ENCODE results near the gene IZUMO1. TPM values are rescaled to one million over a fixed set of nuclear protein-coding genes. Genes with fewer than 3 reads are reported as not detected.
"Not testable (repeated sequence)": the region's sequence is repeated elsewhere in the genome, so short reads cannot be mapped to it uniquely, and the experiment has no call there.

The IZUMO1 gene
- total RNA-seq (2012; rRNA removed): not detected in 2 replicates

- Histone ChIP-seq H3K4me2 (ENCODE audit: low read length) (peak within 1 kb of the TSS; percentile 83), H3K9me3 (replicated peaks; ENCODE audit: low read length) (no peaks in the 10 kb centered on the region), H3K4me3 (ENCODE audit: low read length) (peak within 1 kb of the TSS; percentile 77), H3K9ac (ENCODE audit: low read depth, low read length) (peak within 1 kb of the TSS; percentile 75), H3K36me3 (ENCODE audit: insufficient read depth, low read length) (no peaks in the 10 kb centered on the region), H3K27me3 (ENCODE audit: control insufficient read depth, insufficient read depth, low read length) (peaks cover 17% of the 10 kb centered on the region), H3K4me1 (ENCODE audit: control insufficient read depth, insufficient read depth, low read length) (peaks cover 2% of the 10 kb centered on the region)
Measured at GRCh38 chr19:48746738-48747575, at the start of gene IZUMO1. IZUMO1 (minus strand) TSS chr19:48746909; CDS start chr19:48745859, 1,050 bp downstream.

- no peaks in the 10 kb centered on the region for H3K9me3 ChIP-seq (replicated peaks; ENCODE audit: low read length)
- no peak overlapping the region for H3K4me3 ChIP-seq (ENCODE audit: low read length)
- H3K9ac ChIP-seq (ENCODE audit: low read depth, low read length): no peak overlapping the region
- no peaks in the 10 kb centered on the region for H3K27me3 ChIP-seq (ENCODE audit: control insufficient read depth, insufficient read depth, low read length)
- no peak overlapping the region for H3K4me2 ChIP-seq (ENCODE audit: low read length)
- peaks cover 15% of the 10 kb centered on the region for H3K4me1 ChIP-seq (ENCODE audit: control insufficient read depth, insufficient read depth, low read length)
- H3K36me3 ChIP-seq (ENCODE audit: insufficient read depth, low read length): peaks cover 4% of the 10 kb centered on the region
Measured at GRCh38 chr19:48795685-48796070, 49.0 kb upstream of the IZUMO1 start.

DNA sequence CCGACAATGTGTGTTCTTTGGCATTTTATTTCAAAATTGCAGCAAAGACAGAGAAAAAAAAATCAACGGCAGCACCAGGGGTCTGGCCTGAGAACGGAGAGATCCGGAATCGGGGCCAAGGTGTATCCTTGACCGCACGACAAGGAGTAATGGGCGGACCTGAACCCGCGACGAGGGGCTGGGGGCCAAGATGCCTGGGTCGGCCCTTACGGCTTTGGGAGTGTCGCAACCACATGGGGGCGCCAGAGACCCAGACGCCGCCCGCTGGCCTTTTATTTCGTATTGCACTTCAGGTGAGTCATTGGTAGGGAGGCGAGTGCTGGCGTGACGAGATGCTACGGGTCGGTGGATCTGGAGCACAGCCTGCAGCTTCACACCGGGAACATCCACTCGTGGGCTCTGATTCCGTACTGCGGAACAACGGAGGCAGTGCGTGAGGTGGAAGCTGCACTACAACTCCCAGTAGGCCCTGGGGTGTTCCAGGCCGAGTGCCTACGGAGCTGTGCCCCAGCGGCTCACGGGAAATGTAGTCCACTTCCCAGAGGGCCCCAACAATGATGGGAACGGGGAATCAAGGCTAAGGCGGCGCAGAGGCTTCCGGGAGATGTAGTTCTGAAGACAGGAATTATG, 48.5 kb upstream of the IZUMO1 start:
- Histone ChIP-seq H3K9ac (ENCODE audit: low read depth, low read length) (peak overlapping the region; percentile 83), H3K4me3 (ENCODE audit: low read length) (peak overlapping the region; percentile 72), H3K36me3 (ENCODE audit: insufficient read depth, low read length) (peaks cover 4% of the 10 kb centered on the region), H3K4me2 (ENCODE audit: low read length) (peak overlapping the region; percentile 83), H3K27me3 (ENCODE audit: control insufficient read depth, insufficient read depth, low read length) (no peaks in the 10 kb centered on the region), H3K4me1 (ENCODE audit: control insufficient read depth, insufficient read depth, low read length) (peaks cover 15% of the 10 kb centered on the region), H3K9me3 (replicated peaks; ENCODE audit: low read length) (no peaks in the 10 kb centered on the region)

DNA sequence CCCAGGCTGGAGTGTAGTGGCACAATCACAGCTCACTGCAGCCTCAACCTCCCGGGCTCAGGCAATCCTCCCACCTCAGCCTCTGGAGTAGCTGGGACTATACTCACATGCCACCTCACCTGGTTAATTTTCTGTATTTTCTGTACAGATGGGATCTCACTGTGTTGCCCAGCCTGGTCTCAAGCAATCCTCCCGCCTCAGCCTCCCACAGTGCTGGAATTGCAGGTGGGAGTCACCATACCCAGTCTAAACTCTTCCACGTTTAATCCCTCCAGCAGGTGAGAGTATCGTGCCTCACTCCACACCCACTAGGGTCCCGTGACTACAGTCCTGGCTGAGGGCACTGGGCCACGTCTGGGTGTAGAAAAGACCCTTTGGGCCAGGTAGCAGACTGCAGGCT, 47.6 kb upstream of the IZUMO1 start:
- Histone ChIP-seq H3K9me3 (replicated peaks; ENCODE audit: low read length) (no peaks in the 10 kb centered on the region), H3K4me1 (ENCODE audit: control insufficient read depth, insufficient read depth, low read length) (peaks cover 12% of the 10 kb centered on the region), H3K27me3 (ENCODE audit: control insufficient read depth, insufficient read depth, low read length) (no peaks in the 10 kb centered on the region), H3K36me3 (ENCODE audit: insufficient read depth, low read length) (peaks cover 4% of the 10 kb centered on the region), H3K4me2 (ENCODE audit: low read length) (peak overlapping the region; percentile 83), H3K4me3 (ENCODE audit: low read length) (peak overlapping the region; percentile 72), H3K9ac (ENCODE audit: low read depth, low read length) (peak overlapping the region; percentile 83)

GRCh38 chr19:48793271-48793670, 46.6 kb upstream of the IZUMO1 start:
- Histone ChIP-seq H3K9ac (ENCODE audit: low read depth, low read length) (no peak overlapping the region), H3K4me3 (ENCODE audit: low read length) (no peak overlapping the region), H3K9me3 (replicated peaks; ENCODE audit: low read length) (no peaks in the 10 kb centered on the region), H3K4me2 (ENCODE audit: low read length) (no peak overlapping the region), H3K36me3 (ENCODE audit: insufficient read depth, low read length) (no peaks in the 10 kb centered on the region), H3K4me1 (ENCODE audit: control insufficient read depth, insufficient read depth, low read length) (peaks cover 7% of the 10 kb centered on the region), H3K27me3 (ENCODE audit: control insufficient read depth, insufficient read depth, low read length) (no peaks in the 10 kb centered on the region)

GRCh38 chr19:48787331-48787730, 40.6 kb upstream of the IZUMO1 start:
- H3K9ac ChIP-seq (ENCODE audit: low read depth, low read length); H3K4me3 ChIP-seq (ENCODE audit: low read length); H3K4me1 ChIP-seq (ENCODE audit: control insufficient read depth, insufficient read depth, low read length); H3K4me2 ChIP-seq (ENCODE audit: low read length); H3K9me3 ChIP-seq (replicated peaks; ENCODE audit: low read length); H3K36me3 ChIP-seq (ENCODE audit: insufficient read depth, low read length): not testable (repeated sequence)
- H3K27me3 ChIP-seq (ENCODE audit: control insufficient read depth, insufficient read depth, low read length): peaks cover 10% of the 10 kb centered on the region

- H3K4me3 ChIP-seq (ENCODE audit: low read length); H3K36me3 ChIP-seq (ENCODE audit: insufficient read depth, low read length); H3K4me2 ChIP-seq (ENCODE audit: low read length); H3K9me3 ChIP-seq (replicated peaks; ENCODE audit: low read length); H3K9ac ChIP-seq (ENCODE audit: low read depth, low read length); H3K4me1 ChIP-seq (ENCODE audit: control insufficient read depth, insufficient read depth, low read length): not testable (repeated sequence)
- peaks cover 10% of the 10 kb centered on the region for H3K27me3 ChIP-seq (ENCODE audit: control insufficient read depth, insufficient read depth, low read length)
Measured at GRCh38 chr19:48786422-48786821, 39.7 kb upstream of the IZUMO1 start.

GRCh38 chr19:48784527-48784926, 37.8 kb upstream of the IZUMO1 start:
- peaks cover 10% of the 10 kb centered on the region for H3K27me3 ChIP-seq (ENCODE audit: control insufficient read depth, insufficient read depth, low read length)
- H3K9me3 ChIP-seq (replicated peaks; ENCODE audit: low read length): no peaks in the 10 kb centered on the region
- H3K4me2 ChIP-seq (ENCODE audit: low read length): no peak overlapping the region
- peaks cover 9% of the 10 kb centered on the region for H3K4me1 ChIP-seq (ENCODE audit: control insufficient read depth, insufficient read depth, low read length)
- no peak overlapping the region for H3K9ac ChIP-seq (ENCODE audit: low read depth, low read length)
- H3K36me3 ChIP-seq (ENCODE audit: insufficient read depth, low read length): no peaks in the 10 kb centered on the region
- no peak overlapping the region for H3K4me3 ChIP-seq (ENCODE audit: low read length)

- H3K27me3 ChIP-seq (ENCODE audit: control insufficient read depth, insufficient read depth, low read length): peaks cover 8% of the 10 kb centered on the region
- no peak overlapping the region for H3K9ac ChIP-seq (ENCODE audit: low read depth, low read length)
- no peak overlapping the region for H3K4me2 ChIP-seq (ENCODE audit: low read length)
- no peaks in the 10 kb centered on the region for H3K9me3 ChIP-seq (replicated peaks; ENCODE audit: low read length)
- H3K36me3 ChIP-seq (ENCODE audit: insufficient read depth, low read length): no peaks in the 10 kb centered on the region
- peaks cover 9% of the 10 kb centered on the region for H3K4me1 ChIP-seq (ENCODE audit: control insufficient read depth, insufficient read depth, low read length)
- H3K4me3 ChIP-seq (ENCODE audit: low read length): no peak overlapping the region
Measured at GRCh38 chr19:48780631-48781391, 34.1 kb upstream of the IZUMO1 start.

- Histone ChIP-seq H3K4me2 (ENCODE audit: low read length) (no peak overlapping the region), H3K9ac (ENCODE audit: low read depth, low read length) (no peak overlapping the region), H3K4me3 (ENCODE audit: low read length) (no peak overlapping the region), H3K27me3 (ENCODE audit: control insufficient read depth, insufficient read depth, low read length) (no peaks in the 10 kb centered on the region), H3K4me1 (ENCODE audit: control insufficient read depth, insufficient read depth, low read length) (peaks cover 9% of the 10 kb centered on the region), H3K9me3 (replicated peaks; ENCODE audit: low read length) (no peaks in the 10 kb centered on the region), H3K36me3 (ENCODE audit: insufficient read depth, low read length) (no peaks in the 10 kb centered on the region)
Measured at GRCh38 chr19:48779636-48780035, 32.9 kb upstream of the IZUMO1 start.

- Histone ChIP-seq H3K27me3 (ENCODE audit: control insufficient read depth, insufficient read depth, low read length) (no peaks in the 10 kb centered on the region), H3K4me2 (ENCODE audit: low read length) (no peak overlapping the region), H3K4me3 (ENCODE audit: low read length) (no peak overlapping the region), H3K9me3 (replicated peaks; ENCODE audit: low read length) (no peaks in the 10 kb centered on the region), H3K36me3 (ENCODE audit: insufficient read depth, low read length) (no peaks in the 10 kb centered on the region), H3K4me1 (ENCODE audit: control insufficient read depth, insufficient read depth, low read length) (peaks cover 9% of the 10 kb centered on the region), H3K9ac (ENCODE audit: low read depth, low read length) (no peak overlapping the region)
Measured at GRCh38 chr19:48777720-48778119, 31.0 kb upstream of the IZUMO1 start.

Measured in skeletal muscle satellite cell (primary cell).